ENCODE results near the gene LRRC14B. TPM values are rescaled to one million over a fixed set of nuclear protein-coding genes. Genes with fewer than 3 reads are reported as not detected.

The LRRC14B gene
- total RNA-seq, 2 experiments from 2014 or later = not detected

DNA sequence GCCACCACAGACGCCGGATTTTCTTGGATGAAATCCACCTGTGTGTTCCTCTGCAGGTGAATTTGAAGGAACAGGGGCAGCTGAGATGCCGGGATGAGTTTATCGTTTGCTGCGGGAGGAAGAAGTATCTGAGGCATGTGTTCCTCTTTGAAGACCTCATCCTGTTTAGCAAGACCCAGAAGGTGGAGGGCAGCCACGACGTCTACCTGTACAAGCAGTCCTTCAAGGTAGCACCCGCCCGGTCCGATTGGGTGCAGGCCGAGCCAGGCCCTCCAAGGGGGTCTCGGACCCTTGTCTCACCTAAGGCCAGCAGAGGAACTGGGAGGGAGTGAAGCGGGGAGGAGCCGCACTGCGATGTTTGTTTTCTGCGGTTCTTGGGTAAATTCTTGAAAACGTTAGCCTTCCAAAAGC is 18.4 kb upstream of the LRRC14B start:
- ChIA-PET POLR2A (no interaction called here), CTCF (no interaction called here)

DNA sequence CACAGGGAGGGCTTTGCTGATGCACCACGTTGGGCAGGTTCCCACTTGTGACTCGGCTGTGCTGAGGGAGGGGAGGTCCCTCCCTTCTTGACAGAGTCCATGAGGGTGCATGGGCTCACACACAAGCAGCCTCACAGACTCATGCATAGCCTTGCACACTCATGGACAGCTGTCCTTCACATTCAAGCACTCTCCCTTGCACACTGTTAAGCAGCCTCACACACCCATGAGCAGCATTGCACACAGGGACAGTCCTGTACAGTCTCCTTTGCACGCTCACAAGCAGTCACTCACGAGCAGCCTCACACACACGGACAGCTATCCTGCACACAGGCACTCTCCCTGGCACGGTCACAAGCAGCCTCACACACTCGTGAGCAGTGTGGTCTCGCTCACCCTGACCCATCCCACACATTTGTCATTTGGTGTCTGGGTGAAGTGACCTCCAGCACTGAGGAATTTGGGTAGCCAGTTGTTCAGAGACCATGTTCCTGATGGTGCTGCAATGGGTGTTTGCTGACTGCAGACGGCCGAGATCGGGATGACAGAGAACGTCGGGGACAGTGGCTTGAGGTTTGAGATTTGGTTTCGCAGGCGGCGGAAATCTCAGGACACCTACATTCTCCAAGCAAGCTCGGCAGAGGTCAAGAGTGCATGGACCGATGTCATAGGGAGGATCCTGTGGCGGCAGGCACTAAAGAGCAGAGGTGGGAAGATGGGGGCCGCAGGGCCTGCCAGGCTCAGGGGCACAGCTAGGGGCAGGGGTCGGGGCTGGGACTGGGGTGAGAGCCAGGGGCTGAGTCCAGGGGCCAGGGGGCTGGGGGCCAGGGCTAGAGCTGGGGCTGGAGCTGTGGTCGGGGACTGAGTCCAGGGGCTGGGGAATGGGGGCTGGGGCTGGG is 17.7 kb upstream of the LRRC14B start:
- POLR2A ChIA-PET = no interaction called here
- CTCF ChIA-PET = no interaction called here

GRCh38 chr5:174291-174600 is 17.0 kb upstream of the LRRC14B start:
- POLR2A ChIA-PET = no interaction called here
- CTCF ChIA-PET = no interaction called here

GRCh38 chr5:174876-175465 is 16.3 kb upstream of the LRRC14B start:
- ChIA-PET POLR2A (no interaction called here), CTCF (no interaction called here)

GRCh38 chr5:176296-176823 is 14.9 kb upstream of the LRRC14B start:
- CTCF ChIA-PET = no interaction called here
- POLR2A ChIA-PET = no interaction called here

DNA sequence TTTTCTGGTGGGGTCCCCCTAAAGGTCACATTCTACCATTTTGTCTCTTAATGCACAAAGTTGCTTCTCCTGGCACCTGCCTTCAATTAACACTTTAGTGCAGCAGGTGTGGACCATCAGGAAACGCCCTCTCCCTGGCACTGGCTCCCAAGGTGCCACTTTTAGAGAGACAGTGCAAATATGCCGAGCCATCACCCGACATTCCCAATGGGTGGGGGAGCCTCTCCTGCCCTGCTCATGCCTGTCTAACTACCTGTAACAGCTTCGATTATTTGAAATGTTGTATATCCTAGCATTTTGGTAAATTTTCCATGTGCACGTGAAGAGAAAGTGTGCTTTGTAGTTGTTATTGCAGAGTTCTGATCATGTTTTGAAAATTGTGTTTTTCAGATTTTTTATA is 13.2 kb upstream of the LRRC14B start:
- POLR2A ChIA-PET = no interaction called here
- CTCF ChIA-PET = interaction anchor here (1.0 kb wide), 1 partner anchor 10 kb away, joined by 3 read pairs; no protein-coding TSS in a partner anchor

DNA sequence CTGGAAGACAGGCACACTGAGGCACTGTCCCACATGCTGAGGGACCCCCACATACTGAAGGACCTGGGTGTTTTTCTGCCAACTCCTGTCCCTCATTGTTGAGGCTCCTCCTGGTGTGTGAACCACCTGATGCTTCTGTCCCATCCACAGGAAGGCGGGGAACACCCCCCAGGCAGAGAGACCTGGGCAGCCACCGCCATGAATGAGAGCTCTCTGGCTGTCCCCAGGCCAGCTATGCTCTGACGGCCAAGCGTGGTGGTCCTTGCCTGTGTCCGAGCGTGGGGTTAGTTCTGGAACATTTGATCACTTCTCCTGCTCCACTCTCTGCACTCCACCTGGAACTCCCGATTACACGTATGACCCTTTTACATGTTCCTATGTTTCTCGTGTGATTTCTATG is 11.9 kb upstream of the LRRC14B start:
- POLR2A ChIA-PET = no interaction called here
- CTCF ChIA-PET = no interaction called here

DNA sequence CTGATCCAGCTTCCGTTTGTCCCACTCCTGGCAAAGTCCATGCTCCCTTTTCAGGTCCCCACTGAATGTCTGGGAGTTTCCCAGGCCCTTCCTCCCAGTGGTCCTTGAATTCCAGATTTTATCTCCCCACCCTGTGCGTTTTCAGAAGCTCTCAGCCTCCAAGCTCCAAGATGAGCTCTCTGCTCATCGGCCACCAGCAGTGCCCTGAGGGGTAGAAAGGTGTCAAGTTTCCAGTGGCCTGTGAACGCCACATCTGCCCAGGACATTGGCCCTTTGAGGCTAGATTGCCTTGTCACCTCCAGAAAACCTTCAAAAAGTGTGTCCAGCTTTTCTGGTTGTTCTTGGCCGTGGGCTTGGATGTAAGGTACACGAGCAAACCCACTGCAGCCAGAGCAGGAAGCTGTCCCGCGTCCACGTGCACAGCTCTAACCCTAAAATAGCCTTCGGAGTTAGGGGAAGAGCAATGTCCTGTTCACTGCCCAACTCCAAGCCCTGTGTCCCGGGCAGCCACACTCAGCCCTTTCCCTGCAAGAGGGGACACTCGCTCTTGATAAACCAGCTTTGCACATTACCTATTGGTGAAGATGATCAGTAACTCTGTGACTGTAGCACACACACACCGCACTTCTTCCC is 10.9 kb upstream of the LRRC14B start:
- CTCF ChIA-PET = no interaction called here
- POLR2A ChIA-PET = no interaction called here

DNA sequence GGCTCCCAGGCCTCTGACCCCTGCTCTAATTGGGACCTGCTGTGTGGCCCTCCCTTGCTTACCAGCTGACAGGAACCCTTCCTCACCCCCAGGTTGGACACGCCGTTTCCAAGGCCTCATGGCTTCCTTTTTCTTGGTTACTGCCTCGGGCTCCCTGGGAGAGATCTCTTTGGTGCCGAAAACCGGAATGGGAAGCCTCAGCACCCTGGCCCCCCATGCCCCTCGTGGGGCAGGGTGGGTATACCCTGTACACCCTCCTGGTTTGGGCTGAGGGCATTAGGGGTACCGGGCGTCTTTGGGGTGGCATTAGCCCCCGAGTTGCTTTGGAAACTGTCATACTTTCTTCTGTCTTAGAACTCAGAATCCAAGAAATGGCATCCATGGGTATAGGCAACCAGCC is 10.1 kb upstream of the LRRC14B start:
- ChIA-PET POLR2A (no interaction called here), CTCF (no interaction called here)

DNA sequence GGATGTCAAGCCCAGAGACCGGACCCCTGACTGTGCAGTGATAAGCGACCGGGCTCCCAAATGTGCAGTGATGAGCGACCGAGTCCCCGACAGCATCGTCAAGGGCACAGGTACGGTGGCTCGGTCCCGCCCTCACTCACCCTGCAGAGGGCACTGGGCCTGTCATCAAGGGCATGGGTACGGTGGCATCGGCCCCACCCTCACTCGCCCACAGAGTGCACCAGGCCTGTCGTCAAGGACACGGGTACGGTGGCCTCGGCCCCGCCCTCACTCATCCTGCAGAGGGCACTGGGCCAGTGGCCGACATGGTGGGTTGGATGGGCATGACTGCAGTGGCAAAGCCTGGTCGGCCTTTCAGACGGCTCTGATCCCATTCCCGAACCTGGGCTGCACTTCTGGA is 9.7 kb upstream of the LRRC14B start:
- ChIA-PET POLR2A (no interaction called here), CTCF (no interaction called here)

DNA sequence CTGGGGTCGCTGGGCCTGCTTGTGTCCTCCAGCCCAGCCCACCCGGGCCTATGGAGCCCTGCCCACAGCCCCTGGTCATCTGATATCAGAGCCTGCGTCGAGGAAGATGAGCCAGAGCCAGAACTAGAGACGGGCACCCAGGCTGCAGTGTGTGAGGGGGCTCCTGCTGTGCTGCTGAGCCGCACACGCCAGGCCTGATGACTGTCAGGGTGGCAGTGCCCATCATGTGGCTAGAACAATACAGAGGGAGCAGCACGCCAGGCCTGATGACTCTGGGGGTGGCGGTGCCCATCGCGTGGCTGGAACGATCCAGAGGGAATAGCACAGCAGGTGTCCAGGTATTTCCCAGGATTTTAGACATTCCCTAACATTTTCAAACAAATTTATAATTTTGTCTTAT is 9.2 kb upstream of the LRRC14B start:
- CTCF ChIA-PET = no interaction called here
- POLR2A ChIA-PET = no interaction called here

GRCh38 chr5:184471-184870 is 6.8 kb upstream of the LRRC14B start:
- CTCF ChIA-PET = no interaction called here
- POLR2A ChIA-PET = no interaction called here

- CTCF ChIA-PET = no interaction called here
- POLR2A ChIA-PET = no interaction called here
These were observed 5.9 kb upstream of the LRRC14B start for GRCh38 chr5:185095-186070.

DNA sequence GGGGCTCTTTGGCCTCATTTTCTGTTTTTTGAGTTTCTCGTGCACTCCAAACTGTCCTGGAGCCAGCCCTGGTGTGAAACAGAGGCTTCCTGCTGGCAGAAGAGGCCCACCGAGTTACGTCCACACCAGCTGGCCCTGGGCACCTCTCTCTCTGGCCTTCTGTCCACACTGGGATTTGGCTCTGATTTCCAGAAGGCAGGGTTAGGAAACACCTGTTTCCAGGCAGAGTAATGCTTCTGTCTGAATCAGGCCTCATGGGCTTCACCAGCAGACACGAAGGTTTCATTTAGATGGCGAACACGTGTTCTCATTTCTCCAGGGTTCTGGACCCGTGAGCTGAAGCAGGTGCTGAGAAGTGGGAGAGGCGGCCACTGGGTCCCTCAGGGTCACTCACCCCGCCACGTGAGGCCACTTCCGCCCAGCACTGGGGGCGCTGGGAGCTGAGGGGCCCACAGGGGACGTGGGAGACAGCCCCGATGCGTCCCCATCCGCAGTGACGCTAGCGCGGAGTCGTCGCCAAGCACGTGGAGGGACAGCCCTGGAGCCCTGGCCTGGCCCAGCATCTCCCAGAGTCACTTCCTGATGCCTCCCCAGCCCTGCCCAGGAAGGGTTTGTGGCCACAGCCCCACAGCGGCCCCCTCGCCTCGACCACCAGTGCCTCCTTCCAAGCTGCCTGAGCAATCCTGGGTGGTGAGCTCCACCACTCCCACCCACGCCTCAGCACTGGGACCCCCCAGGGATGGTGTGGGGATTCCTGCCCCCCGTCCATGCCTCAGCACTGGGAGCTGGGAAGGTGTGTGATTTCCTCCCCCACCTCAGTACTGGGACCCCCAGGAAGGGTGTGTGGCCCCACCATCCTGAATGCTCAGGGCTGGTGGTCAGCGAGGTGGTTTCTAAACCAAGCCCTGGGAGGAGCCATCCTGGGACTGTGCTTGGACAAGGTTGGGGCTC is 4.9 kb upstream of the LRRC14B start:
- ChIA-PET POLR2A (no interaction called here), CTCF (no interaction called here)

- POLR2A ChIA-PET = no interaction called here
- CTCF ChIA-PET = no interaction called here
These were observed 4.3 kb upstream of the LRRC14B start for GRCh38 chr5:187042-187431.

DNA sequence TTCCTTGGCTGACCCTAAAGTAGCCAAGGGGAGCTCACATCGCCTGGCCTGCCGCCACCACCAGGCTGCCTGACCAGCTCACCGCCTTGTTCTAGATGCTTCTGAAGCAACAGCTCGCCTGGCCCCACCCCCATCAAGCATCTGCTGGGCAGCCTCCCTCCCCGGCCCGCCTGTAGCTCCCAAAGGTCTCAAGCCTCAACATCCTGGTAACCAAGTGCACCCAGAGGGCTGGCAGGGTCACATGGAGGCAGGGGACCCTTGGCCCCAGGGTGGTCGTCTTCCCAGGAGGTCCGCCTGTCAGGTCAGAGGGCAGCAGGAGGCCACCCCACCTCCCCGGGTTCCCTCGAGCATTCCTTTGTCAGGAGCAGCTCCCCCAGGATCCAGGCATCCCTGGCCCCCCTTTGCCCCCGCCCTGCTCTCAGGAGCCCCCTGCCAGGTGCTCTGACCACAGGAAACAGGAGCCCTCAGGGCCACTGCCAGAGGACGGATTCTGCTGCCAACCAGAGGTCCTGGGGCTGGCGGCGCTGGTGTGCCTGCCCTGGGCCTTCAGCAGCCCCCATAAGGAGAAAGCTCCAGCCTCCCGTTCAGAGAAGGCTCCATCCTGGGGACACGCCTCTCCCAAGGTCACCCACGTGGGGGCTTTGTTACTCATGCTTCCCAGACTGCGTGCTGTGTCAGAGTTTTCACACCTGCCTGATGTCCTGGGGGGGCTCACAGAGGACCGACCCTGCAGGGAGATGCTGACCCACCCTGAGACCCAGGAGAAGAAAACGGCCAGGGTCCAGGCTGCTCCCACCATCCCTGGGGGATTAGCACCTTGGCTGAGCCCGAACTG is 3.5 kb upstream of the LRRC14B start:
- ChIA-PET POLR2A (interaction anchor here (1.2 kb wide), 1 partner anchor 31 kb away, joined by 6 read pairs; the partner anchor contains the start of gene SDHA), CTCF (interaction anchor here (0.6 to 1.1 kb wide), 4 partner anchors 9 to 60 kb away, joined by 3 to 5 read pairs (median 3); partner anchors contain the start of genes CCDC127 and SDHA)

DNA sequence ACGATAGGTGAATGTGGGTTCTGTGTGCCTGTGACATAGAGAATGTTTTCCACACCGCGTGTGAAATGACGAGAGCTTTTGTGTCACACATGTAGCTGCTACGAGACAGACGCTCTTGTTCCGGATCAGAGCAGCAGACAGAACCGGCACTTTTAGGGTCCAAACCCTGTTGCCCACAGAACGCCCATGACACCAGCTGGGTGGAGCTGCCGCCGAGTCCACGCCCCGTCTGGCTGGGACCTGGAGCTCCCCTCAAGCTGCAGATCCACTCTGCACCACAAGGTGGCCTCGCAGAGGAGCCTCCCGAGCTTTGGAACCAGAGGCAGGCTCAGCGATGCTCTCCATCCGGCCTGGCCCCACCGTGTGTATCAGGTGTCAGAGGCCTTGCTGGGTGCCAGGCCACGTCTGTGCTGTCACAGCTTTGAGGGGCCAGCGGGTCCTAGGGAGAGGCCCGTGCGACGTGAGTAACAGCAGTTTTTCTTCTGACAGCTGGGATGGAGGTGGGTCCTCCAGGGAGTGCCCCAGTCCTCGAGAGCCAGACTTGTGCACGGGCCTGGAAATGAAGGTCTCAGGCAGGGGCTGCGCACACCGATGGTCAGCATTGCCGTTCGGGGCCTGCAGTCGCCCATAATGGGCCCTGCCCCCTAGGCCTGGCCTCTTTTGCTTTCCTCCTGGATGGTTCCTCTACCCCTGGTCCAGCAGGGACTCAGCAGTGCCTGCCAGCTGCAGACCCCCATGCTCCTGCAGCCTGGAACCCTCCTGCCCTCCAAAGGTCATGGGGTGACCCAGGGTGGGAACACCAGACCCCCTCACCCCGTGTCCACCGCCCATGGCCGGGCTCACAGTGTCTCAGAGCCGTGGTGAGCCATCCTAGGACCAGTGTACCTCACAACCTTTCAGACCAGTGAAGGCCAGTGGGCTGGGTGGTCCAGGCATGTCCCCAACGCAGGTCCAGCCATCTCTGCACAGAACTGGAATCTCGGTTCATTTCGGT is 2.5 kb upstream of the LRRC14B start:
- POLR2A ChIA-PET = interaction anchor here (1.2 kb wide), 1 partner anchor 30 kb away, joined by 6 read pairs; the partner anchor contains the start of gene SDHA
- CTCF ChIA-PET = interaction anchor here (0.6 to 1.1 kb wide), 4 partner anchors 10 to 59 kb away, joined by 3 to 5 read pairs (median 3); partner anchors contain the start of genes CCDC127 and SDHA
